PFSK-1 (cell line): ENCODE results near the gene NTM.

Experiments
- FOXP2 ChIP-seq: optimal IDR thresholded peaks from 2 replicates; pipeline ENCODE3; 2011; ENCODE audit warnings: borderline replicate concordance, control low read depth, inconsistent platforms; ENCODE audit not compliant: insufficient read depth; ENCODE audit errors: extremely low read length, extremely low read depth
- POLR2AphosphoS5 ChIP-seq: IDR thresholded peaks from 2 replicates; pipeline ENCODE4 v1.6.1; 2012; ENCODE audit warnings: low read depth, mild to moderate bottlenecking, control low read depth, low read length, moderate library complexity
- REST ChIP-seq, 2 experiments: IDR thresholded peaks; 2 replicates each; pipeline versions ENCODE4 v1.6.1 to v1.8.0; 2011 to 2012; ENCODE audit warnings: low read depth in 2 of 2, low read length in 2 of 2, control low read depth in 1 of 2, inconsistent platforms in 1 of 2, mild to moderate bottlenecking in 1 of 2, moderate library complexity in 1 of 2; ENCODE audit not compliant: insufficient read depth in 1 of 2
- SIN3A ChIP-seq: IDR thresholded peaks from 2 replicates; pipeline ENCODE4 v1.6.1; 2012; ENCODE audit warnings: mild to moderate bottlenecking, low read length, moderate library complexity, borderline replicate concordance; ENCODE audit not compliant: insufficient read depth
- TAF1 ChIP-seq: IDR thresholded peaks from 2 replicates; pipeline ENCODE4 v1.6.1; 2012; ENCODE audit warnings: low read length, control low read depth, borderline replicate concordance; ENCODE audit not compliant: insufficient read depth

NTM gene

GRCh38 chr11:132264616-132265015 lies 894.2 kb downstream of the NTM start:
- no peak for TF ChIP-seq REST (IDR thresholded peaks at IDR 0.05; ENCODE audit: insufficient read depth in 1 of 2, low read depth in 2 of 2, low read length in 2 of 2)
- no peak for TF ChIP-seq FOXP2
- TF ChIP-seq TAF1 = no peak
- TF ChIP-seq POLR2AphosphoS5 = no peak
- no peak for TF ChIP-seq SIN3A

GRCh38 chr11:132278801-132279574 lies 908.6 kb downstream of the NTM start:
- TF ChIP-seq REST (IDR thresholded peaks at IDR 0.05; ENCODE audit: insufficient read depth in 1 of 2, low read depth in 2 of 2, low read length in 2 of 2) (no peak), FOXP2 (no peak), SIN3A (no peak), POLR2AphosphoS5 (no peak), TAF1 (no peak)

- TF ChIP-seq FOXP2 = no peak
- no peak for TF ChIP-seq POLR2AphosphoS5
- no peak for TF ChIP-seq TAF1
- TF ChIP-seq REST (IDR thresholded peaks at IDR 0.05; ENCODE audit: insufficient read depth in 1 of 2, low read depth in 2 of 2, low read length in 2 of 2) = no peak
- no peak for TF ChIP-seq SIN3A
These were observed 913.6 kb downstream of the NTM start for GRCh38 chr11:132284048-132284447.

- TF ChIP-seq TAF1 = no peak
- no peak for TF ChIP-seq POLR2AphosphoS5
- TF ChIP-seq SIN3A = no peak
- no peak for TF ChIP-seq REST (IDR thresholded peaks at IDR 0.05; ENCODE audit: insufficient read depth in 1 of 2, low read depth in 2 of 2, low read length in 2 of 2)
- TF ChIP-seq FOXP2 = no peak
These were observed 914.2 kb downstream of the NTM start for GRCh38 chr11:132284611-132285010.
